GM04503 (cell line): ENCODE results near the gene MESP2.

ENCODE experiments used
- DNase-seq: peaks from one replicate; pipeline ENCODE4 v3.0.0-alpha.2; 2012; ENCODE audit warnings: low read depth

Gene MESP2

GRCh38 chr15:89776274-89777072 lies at the start of gene MESP2:
TSS of gene MESP2 (plus strand) at chr15:89776332. CDS start at chr15:89776358, 26 bp downstream.
- DNase-seq, result no peak

- DNase-seq, result peak; percentile 41
Measured at GRCh38 chr15:89728254-89728653, 47.9 kb upstream of the MESP2 start.

DNA sequence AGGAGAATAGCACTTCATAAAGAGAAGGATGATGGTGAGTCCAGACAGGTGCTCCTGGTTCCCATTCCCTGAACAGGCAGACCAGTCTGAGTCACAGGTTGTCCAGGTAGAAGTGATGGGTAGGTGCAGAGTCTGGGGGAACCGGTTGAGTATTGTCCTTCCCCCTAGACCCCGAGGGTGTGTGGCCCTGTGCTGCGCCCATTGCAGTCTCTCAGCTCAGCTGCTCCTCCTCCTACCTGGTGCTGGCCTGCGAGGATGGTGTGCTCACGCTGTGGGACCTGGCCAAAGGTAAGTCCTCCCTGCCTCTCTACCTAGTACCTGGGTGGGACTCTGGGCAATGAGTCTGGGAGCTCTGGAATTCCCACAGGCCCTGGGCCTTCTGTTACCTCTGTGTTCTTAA lies 44.9 kb upstream of the MESP2 start:
- no peak for DNase-seq

- no peak for DNase-seq
Measured at GRCh38 chr15:89732451-89733172, 43.5 kb upstream of the MESP2 start.

- DNase-seq, result no peak
Measured at GRCh38 chr15:89735773-89736172, 40.4 kb upstream of the MESP2 start.

DNA sequence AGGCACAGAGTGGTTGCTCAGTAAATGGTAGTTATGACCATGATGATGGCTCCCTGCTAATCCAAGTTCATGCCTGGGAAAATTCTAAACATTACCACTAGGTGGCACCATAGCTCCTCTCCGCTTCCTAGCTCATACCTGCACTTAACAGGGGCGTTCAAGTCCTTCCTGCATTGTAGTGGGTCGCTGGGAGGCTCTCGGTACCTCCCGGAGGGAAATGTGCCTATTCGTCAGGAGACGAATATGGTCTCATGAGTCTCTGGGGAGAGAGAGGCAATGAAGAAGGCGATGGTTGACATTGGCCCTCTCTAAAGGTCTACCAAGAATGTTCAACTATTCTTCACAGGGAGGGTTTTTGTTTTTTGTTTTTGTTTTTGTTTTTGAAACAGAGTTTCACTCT lies 36.0 kb upstream of the MESP2 start:
- DNase-seq, result peak; percentile 15

DNA sequence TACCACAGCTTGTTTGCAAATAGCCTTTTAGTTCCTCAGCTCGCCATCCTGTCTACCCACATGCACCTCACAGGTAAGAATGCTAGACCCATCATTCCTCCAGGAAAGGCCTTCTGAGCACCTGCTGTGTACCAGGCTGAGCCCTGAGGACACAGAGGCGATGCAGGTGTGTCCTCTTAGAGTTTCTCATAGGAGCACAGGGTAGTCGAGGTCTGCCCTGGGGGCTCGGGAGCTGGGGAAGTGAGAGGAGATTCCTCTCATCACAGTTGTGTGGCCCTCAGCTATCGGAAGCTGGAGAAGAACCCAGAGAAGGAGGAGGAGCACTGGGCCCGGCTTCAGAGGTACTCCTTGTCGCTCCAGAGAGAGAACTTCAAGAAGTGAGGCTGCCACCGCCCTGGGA lies 33.1 kb upstream of the MESP2 start:
- no peak for DNase-seq

DNA sequence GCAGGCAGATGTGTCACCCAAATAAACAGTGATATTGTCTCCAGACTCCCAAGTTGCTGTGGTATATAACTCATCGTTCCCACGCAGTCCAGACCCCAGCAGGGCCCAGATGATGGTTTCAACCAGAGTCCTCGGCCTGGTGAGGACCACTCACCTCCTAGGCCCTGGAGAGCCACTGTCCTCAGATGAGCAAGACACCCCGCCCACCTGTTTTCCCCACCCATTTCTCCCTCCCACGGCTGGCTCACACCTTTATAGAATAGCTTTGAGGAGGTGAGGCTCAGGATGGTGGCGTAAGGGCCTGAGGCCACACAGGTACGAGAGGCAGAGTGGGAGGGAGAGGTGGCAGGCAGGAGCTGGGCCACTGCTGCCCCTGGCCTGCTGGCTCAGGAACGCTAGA lies 32.5 kb upstream of the MESP2 start:
- DNase-seq, result no peak

DNA sequence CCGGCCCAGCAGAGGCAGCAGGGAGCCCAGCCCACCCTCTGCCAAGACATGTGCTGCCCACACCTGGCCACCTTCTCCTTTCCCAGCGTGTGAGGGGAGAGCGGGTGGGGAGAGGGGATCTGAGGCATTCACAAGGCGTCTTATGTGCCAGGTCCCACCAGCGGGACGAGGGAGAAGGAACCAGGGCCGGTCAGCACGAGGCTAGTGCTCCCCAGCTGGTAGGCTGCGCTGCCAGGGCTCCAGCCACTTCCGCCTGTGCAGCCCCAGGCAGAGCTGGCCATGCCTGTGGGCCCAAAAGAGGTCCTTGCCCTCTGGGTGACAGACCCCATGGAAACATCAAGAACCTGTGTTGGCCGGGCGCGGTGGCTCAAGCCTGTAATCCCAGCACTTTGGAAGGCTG lies 31.0 kb upstream of the MESP2 start:
- DNase-seq, result no peak

DNA sequence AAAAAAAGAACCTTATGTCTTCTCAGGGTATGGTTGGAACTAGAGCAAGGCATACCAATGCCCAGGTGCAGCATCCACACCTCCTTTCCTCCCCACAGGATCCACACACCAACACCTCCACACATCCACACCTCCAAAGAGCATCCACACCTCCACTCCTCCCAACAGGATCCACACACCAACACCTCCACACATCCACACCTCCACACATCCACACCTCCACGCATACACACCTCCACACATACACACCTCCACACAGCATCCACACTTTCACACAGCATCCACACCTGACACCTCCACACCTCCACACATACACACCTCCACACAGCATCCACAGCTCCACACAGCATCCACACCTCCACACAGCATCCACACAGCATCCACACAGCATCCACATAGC lies 30.4 kb upstream of the MESP2 start:
- no peak for DNase-seq

DNA sequence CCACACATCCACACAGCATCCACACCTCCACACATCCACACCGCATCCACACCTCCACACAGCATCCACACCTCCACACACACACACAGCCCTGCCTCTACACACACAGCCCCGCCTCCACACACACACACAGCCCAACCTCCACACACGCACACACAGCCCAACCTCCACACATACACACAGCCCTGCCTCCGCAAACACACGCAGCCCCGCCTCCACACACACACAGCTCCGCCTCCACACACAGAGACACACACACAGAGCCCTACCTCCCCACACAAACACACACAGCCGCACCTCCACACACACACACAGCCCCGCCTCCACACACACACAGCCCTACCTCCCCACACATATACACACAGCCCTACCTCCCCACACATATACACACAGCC lies 29.7 kb upstream of the MESP2 start:
- no peak for DNase-seq

GRCh38 chr15:89747708-89748682 lies 28.1 kb upstream of the MESP2 start:
- no peak for DNase-seq

DNA sequence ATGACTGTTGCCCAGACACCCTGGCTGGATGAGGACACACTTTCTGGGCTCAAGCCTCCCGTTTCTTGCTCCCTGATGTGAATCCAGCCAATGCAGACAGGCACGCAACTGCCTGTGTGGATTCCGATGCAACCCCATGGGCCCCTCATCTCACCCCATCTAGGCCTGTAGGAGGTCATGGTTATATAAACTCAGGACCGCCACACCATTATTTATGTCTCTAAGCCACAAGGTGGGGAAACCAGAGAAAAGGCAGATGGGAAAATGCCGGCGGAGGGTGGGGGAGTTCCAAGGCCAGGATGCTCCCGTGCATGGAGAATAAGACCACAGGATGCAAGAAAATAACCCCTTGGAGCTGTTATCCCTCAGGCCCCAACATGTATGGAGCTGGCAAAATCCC lies 27.1 kb upstream of the MESP2 start:
- DNase-seq, result no peak

DNA sequence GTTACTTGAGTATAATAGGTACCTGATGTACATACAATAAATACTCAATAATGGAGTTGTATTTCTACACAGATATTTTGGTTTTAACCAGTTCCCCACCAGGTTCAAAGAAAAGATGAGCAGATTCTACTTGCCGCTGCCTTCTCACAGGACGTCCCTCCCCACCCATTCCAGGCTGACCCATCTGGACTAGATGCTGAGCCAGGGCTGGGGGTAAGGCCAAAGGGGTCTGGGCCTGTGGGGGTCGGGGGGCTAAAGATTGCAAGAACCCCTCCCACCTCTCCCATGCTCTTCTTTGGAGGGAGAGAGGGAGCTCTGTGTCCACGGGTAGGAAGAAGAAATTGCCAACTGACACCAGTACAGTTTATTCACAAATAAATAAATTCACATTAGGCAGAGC lies 26.6 kb upstream of the MESP2 start:
- no peak for DNase-seq

- no peak for DNase-seq
Measured at GRCh38 chr15:89749951-89750559, 26.1 kb upstream of the MESP2 start.

GRCh38 chr15:89750560-89751542 lies 25.3 kb upstream of the MESP2 start, which contains the start of gene MESP1:
TSS of gene MESP1 (minus strand) at chr15:89751249. CDS start at chr15:89751231, 18 bp downstream.
- DNase-seq, result no peak

DNA sequence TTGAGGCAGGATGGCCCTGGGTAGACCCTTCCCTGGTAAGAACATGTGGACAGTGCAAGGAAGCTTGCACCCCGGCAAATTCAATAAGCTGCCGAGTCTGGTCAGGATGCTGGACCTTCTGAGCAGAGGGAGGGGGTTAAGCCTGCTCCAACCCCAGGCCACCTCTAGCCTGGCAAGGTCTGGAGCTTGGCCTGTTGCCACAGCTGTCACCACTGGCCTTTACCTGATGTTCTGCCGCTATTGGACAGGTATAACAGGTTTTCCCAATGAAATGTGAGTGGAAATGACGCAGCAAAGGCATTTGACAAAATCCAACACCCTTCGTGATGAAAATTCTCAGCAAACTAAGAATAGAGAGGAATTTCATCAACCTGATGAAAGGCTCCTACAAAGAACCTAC lies 24.4 kb upstream of the MESP2 start:
- no peak for DNase-seq

GRCh38 chr15:89753855-89754254 lies 22.3 kb upstream of the MESP2 start:
- no peak for DNase-seq

DNA sequence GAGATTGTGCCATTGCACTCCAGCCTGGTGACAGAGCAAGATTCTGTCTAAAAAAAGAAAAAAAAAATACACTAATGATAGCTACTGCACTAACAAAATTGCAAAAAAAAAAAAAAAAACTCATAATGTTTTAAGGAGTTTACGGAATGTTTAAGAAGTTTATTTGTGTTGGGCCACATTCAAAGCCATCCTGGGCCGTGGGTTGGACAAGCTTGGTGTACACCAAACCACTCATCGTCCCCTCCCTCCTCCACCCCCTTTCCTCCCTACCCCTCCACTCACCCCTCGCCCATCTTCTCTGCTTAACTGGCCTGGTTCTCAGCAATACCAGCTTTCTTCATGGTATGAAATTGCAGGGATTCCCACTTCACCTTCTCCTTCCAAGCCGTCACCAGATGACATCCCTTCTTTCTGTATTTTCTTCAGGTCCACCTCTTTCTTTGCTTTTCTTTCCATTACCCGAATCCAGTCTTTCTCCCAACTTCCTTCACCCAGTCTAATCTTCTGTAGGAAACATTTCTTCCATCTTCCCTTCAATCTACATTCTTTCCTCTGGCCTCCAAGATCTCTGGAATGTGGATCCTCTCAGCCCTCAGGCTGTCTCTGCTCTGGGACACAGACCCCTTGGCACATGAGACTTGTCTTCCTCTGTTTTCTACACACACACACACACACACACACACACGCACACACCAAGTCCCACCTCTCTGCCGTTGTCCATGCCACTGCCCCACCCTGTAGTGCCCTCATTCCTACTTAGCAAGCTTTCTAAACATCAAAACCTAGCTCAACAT lies 21.6 kb upstream of the MESP2 start:
- DNase-seq, result no peak

DNA sequence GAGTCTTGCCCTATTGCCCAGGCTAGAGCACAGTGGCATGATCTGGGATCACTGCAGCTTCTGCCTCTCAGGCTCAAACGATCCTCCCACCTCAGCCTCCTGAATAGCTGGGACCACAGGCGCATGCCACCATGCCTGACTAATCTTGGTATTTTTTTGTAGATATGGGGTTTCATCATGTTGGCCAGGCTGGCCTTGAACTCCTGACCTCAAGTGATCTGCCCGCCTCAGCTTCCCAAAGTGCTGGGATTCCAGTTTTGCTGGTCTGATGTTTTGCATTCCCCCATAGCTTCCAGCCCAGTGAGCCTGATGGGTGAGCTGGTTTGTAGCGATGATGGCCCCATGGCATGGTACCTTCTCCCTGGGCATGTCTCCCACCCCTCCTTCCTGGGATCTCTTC lies 20.4 kb upstream of the MESP2 start:
- no peak for DNase-seq
